Dermis blood vessel endothelial cell (primary cell): ENCODE measurements around the gene CAMTA1. TPM values are rescaled to one million over a fixed set of nuclear protein-coding genes. Genes with fewer than 3 reads are reported as not detected.
A peak's percentile ranks its signal among the peaks of the same experiment; 100 is the strongest.
"Not testable (repeated sequence)": the region's sequence is repeated elsewhere in the genome, so short reads cannot be mapped to it uniquely, and the experiment has no call there.

Experiments
- DNase-seq: peaks from one replicate; pipeline ENCODE4 v3.0.0; 2010
- total RNA-seq: library from RNA; depleted of rRNA; stranded (reverse); fragments of >200 nt; gene quantifications from 2 replicates; pipeline ENCODE4 v1.2.3, GENCODE V29; 2014

Gene CAMTA1
- total RNA-seq, 1 donor from 2014 or later = 58.4 TPM

DNA sequence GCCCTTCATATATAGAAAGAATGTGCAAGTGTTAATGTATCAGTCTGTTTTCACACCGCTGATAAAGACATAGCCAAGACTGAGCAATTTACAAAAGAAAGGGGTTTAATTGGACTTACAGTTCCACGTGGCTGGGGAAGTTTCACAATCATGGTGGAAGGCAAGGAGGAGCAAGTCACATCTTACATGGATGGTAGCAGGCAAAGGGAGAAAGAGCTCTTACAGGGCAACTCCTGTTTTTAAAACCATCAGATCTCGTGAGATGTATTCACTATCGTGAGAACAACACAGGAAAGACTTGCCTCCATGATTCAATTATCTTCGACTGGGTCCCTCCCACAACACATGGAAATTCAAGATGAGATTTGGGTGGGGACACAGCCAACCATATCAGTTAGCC, 907.8 kb downstream of the CAMTA1 start:
- not testable (repeated sequence) for DNase-seq

DNA sequence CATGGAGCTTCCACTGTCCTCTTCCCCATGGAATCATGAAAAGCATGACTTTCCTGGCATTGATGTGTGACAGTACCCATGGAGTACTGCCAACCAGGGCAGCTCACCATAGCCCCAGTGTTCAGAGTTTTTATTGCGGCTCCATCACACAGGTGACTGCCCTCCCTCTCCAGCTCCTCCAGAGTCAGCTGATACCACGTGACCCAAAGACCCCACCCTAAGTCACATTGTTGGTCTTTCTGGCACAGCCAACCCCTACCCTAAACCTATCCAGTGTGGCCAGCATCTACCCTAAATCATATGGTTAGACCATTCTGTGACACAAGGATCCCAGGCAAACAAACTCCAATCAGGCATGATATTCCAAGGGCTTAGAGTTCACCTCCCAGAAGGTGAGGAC, 908.4 kb downstream of the CAMTA1 start:
- DNase-seq = no peak

DNA sequence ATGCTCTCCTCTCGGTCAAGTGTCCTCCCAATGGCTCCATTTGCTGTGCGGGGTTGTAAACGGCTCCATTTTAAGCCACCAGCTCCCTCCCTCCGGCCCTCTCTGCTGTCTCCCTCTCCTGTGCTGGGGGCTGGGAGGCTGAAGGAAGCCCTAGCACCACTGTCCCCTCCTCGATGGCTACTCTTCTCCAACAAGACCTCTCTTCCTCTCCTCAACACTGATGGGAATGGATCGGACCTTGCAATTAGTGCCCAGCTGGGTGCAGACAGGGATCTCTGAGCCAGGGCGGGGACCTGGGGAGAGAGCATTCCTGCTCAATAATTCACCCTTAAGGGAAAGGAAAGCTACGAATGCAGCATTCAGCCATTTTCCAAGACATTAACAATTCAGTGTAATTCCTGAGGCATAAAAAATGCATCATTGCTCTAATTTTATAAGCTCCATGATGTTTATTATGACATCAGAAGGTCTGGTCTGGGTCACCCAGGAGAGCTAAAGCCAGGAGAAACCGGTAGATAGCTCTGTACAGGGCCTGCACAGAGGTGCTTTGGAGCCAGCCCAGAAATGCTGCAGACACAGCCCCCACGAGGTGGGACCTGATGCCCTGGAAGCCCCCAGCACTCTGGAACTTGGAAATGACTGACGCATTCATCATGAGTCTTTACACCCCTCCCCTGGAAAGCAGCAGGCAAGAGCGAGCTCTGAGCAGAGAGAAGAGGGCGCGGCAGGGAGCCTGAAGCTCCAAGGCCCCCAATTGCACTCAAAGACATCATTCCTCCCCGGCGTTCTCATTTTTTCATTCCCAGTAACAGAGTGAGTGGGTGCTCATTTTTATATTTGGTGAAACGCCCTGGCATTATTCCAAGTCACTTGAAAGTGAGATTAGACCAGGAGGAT, 909.6 kb downstream of the CAMTA1 start:
- no peak for DNase-seq

DNA sequence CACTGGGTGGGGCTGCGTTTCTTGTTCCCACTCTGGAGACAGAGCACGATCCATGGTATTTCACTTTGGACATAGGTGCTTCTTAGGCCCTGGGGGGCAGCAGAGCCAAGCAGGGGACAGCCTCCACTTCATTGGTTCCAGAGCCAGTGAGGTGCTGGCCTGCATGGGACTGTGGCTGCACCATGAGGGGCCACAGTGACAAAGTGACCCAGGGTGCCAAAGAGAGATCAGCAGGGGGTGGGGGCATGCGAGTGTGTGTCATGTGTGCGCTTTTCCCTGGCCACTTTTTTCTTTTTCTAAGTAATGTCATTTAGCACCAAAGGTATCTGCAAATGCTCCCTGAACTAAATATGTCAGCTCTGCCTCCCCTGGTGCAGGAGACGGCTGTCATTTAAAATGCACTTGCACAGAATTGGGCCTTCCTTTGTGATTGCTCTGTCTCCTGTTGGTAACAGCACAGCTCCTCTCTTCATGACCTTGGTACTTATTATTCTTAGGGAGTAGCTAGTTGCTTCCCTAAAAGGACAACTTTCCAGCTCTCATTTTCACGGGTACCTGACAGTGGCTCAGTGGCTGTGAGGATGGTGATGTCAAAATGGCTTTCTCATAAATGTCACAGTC, 910.4 kb downstream of the CAMTA1 start:
- no peak for DNase-seq

DNA sequence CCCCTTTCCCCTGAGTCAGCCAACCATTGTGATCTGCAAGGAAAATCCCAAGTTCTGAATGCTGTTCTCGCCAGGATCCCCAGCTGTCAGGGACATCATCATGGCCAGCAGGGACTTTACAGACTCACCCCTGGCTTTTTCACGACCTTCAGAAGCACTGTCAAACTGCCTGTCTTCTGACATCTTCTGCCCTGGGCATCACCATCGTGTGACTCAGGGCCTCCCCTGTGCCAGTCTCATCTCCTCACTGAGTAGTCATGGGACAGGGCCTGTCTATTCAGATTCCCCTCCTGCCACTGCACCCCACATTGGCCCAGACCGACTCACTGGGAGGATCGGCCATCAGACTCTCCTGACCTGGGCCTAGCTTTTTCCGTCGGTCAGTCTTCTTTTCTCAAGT, 913.4 kb downstream of the CAMTA1 start:
- DNase-seq = no peak

DNA sequence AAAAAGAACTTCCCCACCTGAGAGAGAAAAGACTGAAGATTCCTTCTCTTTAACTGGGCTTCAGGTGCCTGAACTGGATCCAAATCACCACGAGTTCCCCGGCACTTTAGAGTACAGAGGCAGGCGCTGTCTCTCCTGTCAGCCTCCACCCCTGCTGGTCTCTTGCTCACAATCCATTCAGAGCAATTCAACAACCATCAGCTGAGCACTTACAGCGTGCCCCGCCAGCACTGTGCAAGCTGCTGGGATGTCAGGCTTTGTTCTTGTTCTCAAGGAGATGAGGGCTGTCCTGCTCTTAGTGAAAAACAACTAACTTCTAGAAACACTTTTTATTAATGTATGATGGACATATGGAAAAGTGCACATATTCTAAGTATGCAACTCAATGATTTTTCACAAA, 917.1 kb downstream of the CAMTA1 start:
- DNase-seq = no peak

DNA sequence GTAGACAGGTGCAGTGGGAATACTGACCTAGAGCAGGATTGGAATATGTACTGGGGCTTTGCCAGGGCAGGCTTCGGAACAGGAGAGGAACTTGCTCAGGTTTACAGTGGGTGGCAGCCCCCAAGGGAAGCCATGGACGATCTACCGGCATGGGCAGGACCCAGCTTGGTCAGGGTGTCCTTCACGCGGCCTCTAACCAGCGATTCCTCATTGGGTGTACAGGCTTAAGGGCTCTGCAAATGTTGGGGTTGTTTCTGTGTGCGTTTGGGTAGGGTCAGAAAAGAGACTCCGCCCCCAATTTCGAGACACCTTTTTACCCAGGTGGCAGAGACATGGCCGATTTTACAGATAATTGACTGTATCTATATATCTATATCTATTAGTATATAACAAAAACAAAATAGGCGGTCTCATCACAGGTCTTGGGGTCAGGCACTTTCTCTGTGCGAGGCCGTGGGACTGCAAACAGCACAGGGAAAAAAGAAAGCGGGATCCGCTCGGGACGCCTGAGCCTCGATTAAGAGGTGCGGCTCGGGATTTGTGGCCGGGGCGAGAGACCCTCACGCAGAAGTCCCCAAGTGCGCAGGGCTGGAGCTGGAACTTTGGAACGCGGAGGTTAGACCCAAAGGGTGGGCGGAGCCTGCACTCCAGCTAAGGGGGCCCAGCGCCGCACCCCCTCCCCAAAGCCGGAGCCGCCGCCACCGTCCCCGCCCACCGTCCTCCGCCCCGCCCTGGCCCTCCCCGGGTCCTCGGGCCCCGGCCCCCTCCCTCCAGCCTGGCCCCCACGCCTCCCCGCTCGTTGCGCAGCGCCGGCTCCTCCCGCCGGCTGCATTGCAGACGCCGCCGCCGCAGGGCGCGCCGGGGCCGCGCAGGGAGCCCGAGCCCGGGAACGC, 918.3 kb downstream of the CAMTA1 start:
- peak; percentile 25 for DNase-seq

DNA sequence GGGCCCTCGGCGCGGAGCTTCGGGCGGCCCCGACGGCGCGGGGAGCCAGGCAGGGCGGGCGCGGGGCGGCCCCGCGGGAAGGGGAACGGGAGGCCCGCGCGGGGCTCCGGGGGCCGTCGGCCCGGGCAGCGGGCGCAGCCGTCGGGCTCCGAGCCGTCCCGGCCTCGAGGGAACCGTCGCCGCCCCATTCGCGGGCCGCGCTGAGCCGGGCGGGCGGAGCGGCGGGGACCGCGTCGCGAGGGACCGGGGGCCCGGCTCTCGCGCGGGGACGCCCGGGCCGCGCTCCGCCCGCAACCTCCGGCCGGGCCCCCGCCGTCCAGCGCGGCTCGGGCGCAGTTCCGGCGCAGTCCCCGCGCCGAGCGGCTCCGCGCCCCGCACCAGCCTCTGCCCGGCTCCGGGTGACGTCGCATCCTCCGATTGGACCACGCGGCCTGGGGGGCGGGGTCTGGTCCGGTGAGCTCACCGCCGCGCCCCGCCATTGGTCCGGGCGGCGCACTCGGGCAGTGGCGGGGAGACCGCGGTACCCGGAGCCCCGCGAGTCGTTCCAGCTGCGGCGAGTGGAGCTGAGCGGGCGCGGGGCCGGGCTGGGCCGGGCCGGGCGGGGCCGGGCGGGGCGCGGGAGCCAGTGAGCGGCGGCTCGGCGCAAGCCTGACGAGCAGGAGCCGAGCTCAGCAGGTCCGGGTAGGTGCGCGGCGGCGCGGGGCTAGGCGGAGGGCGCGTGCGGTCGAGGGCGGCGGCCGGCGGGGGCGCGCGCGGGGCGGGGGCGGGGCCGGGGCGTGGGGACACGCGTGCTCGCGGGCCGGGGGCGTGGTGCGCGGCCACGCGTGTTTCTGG, 919.2 kb downstream of the CAMTA1 start:
- DNase-seq = peak; percentile 96

DNA sequence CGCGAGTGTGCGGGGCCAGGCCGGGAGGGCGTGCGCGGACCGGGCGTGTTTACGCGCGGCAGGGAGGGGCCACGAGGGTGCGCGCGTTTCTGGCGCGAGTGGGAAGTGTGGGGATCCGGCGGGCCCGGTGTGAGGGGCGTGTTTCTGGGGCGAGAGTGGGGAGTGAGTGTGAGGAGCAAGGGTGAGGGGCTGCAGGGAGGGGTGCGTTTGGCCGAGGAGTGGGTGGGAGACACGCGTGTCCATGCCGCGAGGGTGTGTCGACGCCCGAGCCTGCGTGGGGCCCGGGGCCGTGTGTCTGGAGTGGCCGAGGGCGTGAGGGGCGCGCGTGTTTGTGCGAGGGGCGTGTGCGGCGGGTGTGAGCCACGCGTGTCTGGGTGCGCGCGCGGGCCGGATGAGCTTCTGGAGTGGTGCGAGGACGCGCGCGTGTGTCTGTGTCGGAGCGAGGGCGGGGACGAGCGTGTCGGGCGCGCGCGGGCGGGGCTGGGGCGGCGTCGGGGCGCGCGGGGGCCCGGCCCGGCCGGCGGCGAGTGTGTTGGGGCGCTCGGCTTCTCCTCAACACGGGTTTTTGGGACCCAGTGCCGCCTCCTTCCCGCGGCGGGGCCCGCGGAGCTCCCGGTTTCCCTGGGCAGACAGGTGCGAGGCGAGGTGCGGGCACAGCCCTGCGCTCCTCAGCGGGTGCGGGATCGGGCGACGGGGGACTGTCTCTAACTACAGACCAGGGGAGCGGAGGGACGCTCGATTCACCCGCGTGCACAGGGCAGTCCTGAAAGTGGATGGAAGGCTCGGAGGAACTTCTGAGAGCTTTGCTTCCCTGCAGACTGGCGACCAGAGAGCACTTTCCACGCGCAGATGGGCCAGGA, 920.0 kb downstream of the CAMTA1 start:
- peak; percentile 21 for DNase-seq

DNA sequence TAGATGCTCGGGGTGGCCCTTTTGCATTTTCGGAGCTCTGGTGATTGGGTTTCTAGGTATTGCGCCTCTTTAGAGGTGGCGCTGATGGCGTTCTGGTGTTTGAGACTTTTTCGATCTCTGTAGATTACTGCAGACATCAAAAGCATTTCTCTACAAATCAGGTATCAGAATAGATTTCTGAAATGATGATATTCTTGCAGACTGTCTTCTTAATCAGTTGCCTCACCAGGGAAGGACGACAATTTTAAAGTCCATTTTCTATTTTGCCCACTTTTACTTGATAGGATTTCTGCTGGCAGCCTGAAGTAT, 920.6 kb downstream of the CAMTA1 start:
- no peak for DNase-seq

DNA sequence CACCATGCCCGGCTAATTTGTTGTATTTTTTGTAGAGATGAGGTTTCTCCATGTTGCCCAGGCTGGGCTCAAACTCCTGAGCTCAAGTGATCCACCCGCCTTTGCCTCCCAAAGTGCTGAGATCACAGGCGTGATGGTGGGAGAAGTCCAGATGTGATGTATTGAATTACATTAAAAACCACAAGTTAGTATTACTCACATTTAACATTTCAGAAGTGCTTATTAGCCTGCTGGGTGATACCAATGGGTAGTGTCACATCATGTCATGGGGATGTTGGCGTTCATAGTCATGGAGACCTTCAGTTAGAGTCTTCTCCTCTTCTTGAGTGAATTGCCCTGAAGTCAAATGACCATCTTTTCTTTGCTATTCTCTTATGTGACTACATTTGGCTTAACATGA, 922.3 kb downstream of the CAMTA1 start:
- DNase-seq = no peak

DNA sequence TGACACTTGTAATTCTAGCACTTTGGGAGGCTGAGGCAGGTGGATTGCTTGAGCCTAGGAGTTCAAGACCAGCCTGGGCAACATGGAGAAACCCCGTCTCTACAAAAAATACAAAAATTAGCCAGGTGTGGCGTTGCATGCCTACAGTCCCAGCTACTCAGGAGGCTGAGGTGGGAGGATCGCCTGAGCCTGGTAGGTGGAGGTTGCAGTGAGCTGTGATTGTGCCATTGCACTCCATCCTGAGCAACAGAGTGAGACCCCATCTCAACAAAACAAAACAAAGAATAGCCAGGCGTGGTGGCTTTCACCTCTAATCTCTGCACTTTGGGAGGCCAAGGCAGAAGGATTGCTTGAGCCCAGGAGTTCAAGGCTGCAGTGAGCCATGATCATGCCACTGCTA, 922.8 kb downstream of the CAMTA1 start:
- not testable (repeated sequence) for DNase-seq

DNA sequence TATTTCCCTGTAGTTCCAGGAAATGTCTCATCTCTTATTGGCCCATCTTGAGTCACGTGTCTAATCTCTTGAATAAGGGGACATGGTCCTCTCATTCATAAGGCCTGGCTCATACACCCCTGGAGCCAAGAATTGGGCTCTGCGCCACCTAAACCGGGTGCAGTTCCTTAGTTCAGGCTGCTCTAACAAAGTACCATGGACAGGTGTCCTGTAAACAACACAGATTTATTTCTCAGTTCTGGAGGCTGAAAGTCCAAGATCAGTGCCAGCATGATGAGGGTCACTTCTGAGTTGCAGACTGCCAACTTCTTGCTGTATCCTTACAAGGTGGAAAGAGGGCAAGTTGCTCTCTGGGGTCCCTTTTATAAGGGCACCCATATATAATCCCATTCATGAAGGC, 925.6 kb downstream of the CAMTA1 start:
- no peak for DNase-seq

DNA sequence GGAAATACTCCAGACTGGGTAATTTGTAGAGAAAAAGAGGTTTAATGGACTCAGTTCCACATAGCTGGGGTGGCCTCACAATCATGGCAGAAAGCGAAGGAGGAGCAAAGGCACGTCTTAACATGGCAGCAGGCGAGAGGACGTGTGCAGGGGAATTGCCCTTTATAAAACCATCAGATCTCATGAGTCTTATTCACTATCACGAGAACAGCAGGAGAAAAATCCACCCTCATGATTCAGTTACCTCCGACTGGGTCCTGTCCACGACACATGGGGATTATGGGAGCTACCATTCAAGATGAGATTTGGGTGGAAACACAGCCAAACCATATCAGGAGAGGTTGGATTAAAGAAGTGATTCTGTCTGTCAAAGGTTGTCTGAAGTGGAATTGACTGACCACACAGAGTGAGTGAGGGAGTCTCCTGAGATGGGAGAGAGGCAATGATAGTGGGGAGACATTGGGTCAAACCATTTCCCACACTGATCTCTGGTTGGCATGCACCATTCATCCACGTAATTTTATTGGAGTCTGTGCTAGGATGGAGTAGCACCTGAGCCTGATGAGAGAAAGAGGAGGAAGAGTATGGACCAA, 927.6 kb downstream of the CAMTA1 start:
- DNase-seq = no peak

DNA sequence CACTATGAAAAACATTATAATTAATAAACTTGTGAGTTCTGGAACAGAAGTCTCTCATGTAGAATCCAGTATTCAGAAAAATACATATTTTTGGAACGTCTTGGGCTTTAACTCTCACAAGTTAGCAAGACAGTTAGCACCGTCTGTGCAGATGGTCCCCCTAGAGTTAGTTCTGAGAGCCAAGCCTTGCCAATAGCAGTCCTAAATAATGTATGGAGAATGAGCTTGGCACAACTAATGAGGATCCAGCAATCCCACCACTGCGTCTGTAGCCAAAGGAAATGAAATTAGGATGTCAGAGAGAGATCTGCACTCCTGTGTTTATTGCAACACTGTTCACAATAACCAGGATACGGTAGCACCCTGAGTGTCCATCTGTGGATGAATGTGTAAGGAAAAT, 931.3 kb downstream of the CAMTA1 start:
- no peak for DNase-seq

DNA sequence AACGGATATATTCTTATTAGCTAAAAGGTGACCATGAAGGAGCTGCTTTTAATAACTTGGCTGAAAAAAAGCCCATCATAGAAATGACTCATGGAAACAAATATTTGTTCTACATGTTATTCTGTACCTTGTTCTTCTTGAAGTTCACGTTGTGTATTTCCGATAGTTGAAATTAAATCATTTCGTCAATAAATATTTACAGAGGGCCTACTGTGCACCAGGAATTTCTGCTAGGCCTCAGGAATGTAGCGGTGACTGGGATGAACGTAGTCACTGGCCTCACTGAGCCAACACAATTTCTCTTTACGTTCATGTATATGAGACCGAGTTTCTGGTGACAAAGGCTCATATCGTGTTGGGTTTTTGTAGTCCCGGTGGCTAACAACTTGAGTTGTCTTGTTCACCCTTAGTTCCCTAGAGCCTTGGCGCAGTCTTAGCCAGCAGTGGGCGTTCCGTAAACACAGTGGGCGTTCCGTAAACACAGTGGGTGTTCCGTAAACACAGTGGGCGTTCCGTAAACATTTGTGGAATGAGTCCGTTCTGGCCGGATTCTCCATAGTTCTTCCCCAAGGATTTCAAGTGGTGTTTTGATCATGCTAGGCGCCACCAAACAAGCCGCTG, 932.6 kb downstream of the CAMTA1 start:
- DNase-seq = no peak

DNA sequence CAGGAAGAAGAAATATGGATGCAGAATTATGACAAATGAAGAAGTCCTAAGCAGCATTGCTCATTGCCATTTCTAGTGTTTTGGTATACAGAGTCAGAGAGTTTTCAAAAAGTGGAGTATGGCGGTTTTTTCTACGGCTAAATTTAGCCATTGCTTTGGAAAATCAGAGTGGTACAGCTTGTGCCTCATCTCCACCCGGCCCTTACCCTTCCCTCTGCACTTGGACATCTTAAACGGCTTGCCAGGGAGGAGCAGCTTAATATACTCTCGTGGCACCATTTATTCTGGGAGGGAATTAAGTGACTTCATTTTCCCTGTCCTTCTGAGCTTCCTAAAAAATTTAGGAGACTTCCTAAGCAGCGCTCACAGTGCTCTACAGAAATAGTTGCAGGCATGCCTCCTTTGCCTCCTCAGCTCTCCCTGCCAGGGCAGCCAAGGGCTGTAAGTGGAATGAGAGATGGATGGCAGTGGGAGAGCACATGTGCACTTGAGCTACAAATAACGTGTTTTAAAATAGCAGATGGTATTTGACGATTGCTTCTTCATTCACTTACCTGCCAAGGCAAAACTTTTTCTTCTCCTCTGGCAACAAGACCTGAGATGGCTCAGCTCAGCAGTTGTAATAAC, 934.3 kb downstream of the CAMTA1 start:
- DNase-seq = no peak

DNA sequence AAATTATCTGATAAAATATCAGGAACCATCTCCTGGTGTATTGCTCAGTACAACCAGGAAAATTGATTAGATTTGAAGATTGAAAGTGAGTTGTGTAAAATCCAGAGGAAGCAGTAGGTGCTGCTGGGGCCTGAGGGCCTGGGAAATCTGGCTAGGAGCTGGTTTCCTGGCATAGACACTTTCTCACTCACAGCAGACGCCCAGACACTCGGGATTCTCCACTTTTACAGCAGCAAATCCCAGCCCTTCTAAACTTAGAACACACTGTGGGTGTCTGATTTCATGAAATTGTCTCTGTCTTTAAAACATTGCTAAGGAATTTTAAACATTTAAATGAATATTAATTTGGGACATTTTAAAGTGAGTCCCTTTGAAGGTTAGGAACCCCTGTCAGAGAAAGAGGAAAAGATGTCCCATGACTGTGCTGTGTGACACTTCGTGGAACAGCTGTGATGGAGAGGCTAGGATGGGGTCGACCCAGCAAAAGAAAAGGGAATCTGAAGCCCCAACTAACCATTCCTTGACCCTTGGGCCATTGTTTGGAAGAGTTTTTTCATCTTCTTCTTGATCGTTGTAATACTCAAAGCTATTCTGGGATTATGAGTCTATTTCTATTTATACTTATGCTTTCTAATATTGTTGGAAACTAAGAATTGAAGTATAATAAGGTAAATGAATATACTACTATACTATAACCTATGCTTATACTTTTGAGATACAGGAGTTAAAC, 936.9 kb downstream of the CAMTA1 start:
- DNase-seq = no peak

DNA sequence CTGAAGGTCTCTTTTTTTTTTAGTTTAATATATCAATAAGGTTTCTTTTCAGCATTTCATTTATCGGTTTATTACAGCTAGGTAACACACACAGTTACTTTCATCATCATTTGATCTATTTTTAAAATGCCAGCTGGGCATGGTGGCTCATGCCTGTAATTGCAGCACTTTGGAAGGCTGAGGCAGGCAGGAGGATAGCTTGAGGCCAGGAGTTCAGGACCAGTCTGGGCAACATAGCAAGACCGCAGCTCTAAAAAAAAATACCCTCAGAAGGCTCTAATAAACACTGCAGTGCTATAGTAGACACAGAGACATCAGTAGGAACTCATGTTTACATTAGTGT, 937.4 kb downstream of the CAMTA1 start:
- DNase-seq = no peak

DNA sequence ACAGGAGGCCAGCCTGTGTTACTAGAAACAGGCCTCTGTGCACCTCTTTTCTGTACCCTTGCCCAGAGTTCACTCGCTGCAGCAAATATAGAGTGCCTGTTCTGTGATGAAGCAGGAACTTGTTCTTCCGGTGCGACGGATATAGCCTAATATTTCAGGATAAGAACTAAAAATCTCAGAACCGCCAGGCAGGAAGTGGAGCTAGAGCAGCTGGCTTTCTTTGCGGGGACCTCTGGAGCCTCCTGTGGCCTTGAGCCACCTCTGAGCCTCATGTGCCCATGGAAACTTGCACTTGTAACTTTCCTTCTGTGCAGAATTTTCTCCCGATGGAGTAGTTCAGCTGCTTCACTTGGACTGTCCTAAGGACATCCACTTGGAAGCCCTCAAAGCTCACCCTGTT, 941.4 kb downstream of the CAMTA1 start:
- DNase-seq = peak; percentile 51
